Coronary artery (tissue), 2 donors: Measurements from ENCODE around the gene KRT38.
"Not testable (repeated sequence)": the region's sequence is repeated elsewhere in the genome, so short reads cannot be mapped to it uniquely, and the experiment has no call there.

Experiments used
- DNase-seq: peaks from one replicate; pipeline ENCODE4 v3.0.0-alpha.2; 2017; ENCODE audit warnings: low spot score
- H3K27ac ChIP-seq, 2 donors: fragments of 200-600 bp; sonication (generic); one replicate each; pipeline ENCODE4 v1.5.1; 2016 to 2019
- H3K4me3 ChIP-seq: fragments of 200-600 bp; sonication (generic); 2 replicates; pipeline ENCODE4 v1.5.1; 2016; ENCODE audit warnings: mild to moderate bottlenecking, moderate library complexity
- CTCF ChIP-seq: fragments of 200-600 bp; sonication (generic); IDR thresholded peaks from one replicate; pipeline ENCODE4 v1.5.1; 2019; ENCODE audit warnings: antibody characterized with exemption

KRT38 gene

GRCh38 chr17:41437769-41438168, 3.0 kb downstream of the KRT38 start:
- no peak overlapping the region for H3K27ac ChIP-seq
- DNase-seq: no peak
- TF ChIP-seq CTCF: no peak
- H3K4me3 ChIP-seq: no peak overlapping the region

- no peak for DNase-seq
- TF ChIP-seq CTCF: no peak
- no peak overlapping the region for H3K4me3 ChIP-seq
- H3K27ac ChIP-seq: no peak overlapping the region
Measured at GRCh38 chr17:41437254-41437653, 3.5 kb downstream of the KRT38 start.

- TF ChIP-seq CTCF: no peak
- Histone ChIP-seq H3K27ac (no peak overlapping the region), H3K4me3 (no peak overlapping the region)
- no peak for DNase-seq
Measured at GRCh38 chr17:41434415-41434814, 6.4 kb downstream of the KRT38 start.

GRCh38 chr17:41434005-41434404, 6.8 kb downstream of the KRT38 start:
- no peak overlapping the region for H3K27ac ChIP-seq
- no peak for TF ChIP-seq CTCF
- no peak for DNase-seq
- H3K4me3 ChIP-seq: no peak overlapping the region

GRCh38 chr17:41433586-41433985, 7.2 kb downstream of the KRT38 start:
- H3K4me3 ChIP-seq: no peak overlapping the region
- no peak for TF ChIP-seq CTCF
- no peak overlapping the region for H3K27ac ChIP-seq
- no peak for DNase-seq

- not testable (repeated sequence) for H3K27ac ChIP-seq, DNase-seq, H3K4me3 ChIP-seq
Measured at GRCh38 chr17:41430376-41430775, 10.4 kb downstream of the KRT38 start.

GRCh38 chr17:41429667-41430066, 11.1 kb downstream of the KRT38 start:
- Histone ChIP-seq H3K4me3 (no peak overlapping the region), H3K27ac (no peak overlapping the region)
- no peak for TF ChIP-seq CTCF
- DNase-seq: no peak
